ENCODE data around the gene PHAF1.

The PHAF1 gene

DNA sequence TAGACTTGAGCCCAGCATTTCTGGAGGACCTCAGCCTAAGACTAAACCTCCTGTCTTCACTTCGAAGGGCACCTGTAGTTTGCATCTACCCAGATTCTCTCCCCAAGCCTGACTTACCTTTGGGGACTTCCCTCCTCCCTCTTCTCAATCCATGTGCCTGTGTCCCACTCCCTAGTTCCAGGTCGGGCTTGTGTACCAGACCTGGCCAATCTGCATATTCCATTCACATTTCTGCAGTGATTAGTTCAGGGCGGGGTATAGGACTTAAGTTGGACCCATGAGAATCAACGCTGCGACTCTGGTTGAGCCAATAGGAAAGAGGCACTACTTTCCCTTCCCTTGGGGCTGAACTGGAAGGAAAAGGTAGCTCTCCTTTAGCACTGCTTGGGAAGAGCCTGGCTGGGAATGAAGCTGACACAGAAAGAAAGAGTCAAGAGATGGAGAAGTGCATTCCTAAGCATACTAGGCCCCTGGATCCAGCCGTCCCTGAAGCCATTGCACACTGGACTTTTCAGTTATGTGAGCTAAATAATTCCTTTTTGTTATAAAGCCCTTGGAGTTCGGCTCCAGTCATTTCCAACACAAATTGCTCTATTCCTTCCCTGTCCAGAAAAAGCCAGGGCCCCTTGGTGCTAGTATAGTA lies 47.5 kb downstream of the PHAF1 start:
- TF ChIP-seq, protein P1, sequence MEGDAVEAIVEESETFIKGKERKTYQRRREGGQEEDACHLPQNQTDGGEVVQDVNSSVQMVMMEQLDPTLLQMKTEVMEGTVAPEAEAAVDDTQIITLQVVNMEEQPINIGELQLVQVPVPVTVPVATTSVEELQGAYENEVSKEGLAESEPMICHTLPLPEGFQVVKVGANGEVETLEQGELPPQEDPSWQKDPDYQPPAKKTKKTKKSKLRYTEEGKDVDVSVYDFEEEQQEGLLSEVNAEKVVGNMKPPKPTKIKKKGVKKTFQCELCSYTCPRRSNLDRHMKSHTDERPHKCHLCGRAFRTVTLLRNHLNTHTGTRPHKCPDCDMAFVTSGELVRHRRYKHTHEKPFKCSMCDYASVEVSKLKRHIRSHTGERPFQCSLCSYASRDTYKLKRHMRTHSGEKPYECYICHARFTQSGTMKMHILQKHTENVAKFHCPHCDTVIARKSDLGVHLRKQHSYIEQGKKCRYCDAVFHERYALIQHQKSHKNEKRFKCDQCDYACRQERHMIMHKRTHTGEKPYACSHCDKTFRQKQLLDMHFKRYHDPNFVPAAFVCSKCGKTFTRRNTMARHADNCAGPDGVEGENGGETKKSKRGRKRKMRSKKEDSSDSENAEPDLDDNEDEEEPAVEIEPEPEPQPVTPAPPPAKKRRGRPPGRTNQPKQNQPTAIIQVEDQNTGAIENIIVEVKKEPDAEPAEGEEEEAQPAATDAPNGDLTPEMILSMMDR (IDR thresholded peaks at IDR 0.05; ENCODE audit: low read depth, low read length), result no peak
- no peak overlapping the region for H3K27ac ChIP-seq
- peaks cover 6% of the 10 kb centered on the region for H3K27me3 ChIP-seq (ENCODE audit: insufficient read depth, low read depth, severe bottlenecking)
- DNase-seq, result no peak
- H3K4me3 ChIP-seq (ENCODE audit: low read depth, low read length), result no peak overlapping the region
- H3K36me3 ChIP-seq, result no peaks in the 10 kb centered on the region
- H3K9me3 ChIP-seq (ENCODE audit: severe bottlenecking), result no peaks in the 10 kb centered on the region

DNA sequence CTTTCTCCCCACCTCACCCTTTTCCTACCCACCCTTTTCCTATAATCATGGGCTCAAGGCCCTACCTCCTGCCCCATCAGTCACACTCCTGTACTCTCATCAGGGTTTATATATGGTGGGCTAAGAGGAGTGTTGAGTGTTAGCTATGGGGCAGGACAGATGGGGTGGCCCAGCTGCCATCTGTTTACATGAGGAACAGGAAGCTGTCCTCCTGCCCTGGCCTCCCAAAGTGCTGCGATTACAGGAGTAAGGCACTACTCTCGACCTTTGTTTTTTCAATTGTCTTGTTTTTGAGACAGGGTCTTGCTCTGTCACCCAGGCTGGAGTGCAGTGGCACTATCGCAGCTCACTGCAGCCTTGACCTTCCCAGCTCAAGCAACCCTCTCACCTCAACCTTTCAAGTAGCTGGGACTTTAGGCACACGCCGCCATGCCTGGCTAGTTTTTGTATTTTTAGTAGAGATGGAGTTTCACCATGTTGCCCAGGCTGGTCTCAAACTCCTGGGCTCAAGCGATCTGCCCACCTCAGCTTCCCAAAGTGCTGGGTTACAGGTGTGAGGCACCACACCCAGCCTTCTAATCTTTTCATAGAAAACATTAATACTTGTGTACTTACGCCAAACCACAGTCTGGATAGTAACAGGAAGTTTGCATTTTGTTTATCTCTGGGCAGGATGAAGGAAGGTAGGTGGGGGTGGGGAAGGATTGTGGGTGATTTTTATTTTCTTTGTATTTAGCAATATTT lies 48.3 kb downstream of the PHAF1 start:
- Histone ChIP-seq H3K36me3 (no peaks in the 10 kb centered on the region), H3K9me3 (ENCODE audit: severe bottlenecking) (no peaks in the 10 kb centered on the region), H3K27me3 (ENCODE audit: insufficient read depth, low read depth, severe bottlenecking) (peaks cover 6% of the 10 kb centered on the region), H3K4me3 (ENCODE audit: low read depth, low read length) (no peak overlapping the region), H3K27ac (no peak overlapping the region)
- no peak for DNase-seq
- TF ChIP-seq, protein P1 (IDR thresholded peaks at IDR 0.05; ENCODE audit: low read depth, low read length), result no peak

DNA sequence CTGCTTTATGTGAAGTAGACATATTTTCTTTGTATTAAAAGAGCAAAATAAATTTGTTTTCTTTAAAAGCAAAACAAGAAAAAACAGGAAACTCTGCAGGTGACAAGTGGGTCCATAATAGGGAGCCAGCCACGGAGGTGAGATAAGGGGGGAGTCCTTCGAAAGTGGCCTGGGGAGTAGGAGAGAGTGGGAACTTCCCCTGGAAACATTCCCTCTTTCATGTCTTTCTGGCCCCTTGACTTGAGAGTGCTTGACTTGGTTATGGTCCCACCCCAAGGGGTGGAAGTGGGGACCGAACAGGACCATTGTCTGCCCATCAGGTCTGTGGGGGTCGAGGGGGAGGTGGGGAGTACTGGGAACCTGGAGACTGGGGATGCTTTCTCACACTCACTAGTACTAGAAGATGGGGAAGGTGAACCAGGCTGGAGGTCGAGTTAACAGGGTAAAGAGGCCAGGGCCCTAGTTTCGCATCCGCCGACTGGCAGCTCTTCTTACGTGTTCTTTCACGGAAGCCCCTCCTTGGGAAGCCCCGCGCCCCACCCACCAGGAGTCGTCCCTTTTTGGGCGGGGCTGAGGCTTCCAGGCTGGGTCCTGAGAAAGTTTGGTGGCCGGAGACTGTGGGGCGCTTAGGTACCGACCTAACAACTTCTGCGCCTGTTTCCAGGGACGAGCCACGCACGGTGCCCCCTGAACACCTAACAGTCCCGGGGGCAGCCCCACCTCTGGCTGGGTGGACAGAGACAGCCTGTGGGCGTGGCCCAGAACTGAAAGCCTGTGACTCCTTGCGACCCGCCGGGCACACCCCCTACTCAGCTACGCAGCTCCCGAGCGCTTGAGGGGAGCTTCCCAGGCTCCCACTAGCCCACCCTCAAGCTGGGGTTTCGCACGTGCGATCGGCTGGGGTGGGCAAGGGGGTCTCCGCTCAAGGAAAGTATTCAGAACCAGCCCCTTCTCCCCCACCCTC lies 49.2 kb downstream of the PHAF1 start:
- Histone ChIP-seq H3K4me3 (ENCODE audit: low read depth, low read length) (peak overlapping the region; percentile 80), H3K27me3 (ENCODE audit: insufficient read depth, low read depth, severe bottlenecking) (peaks cover 6% of the 10 kb centered on the region), H3K9me3 (ENCODE audit: severe bottlenecking) (no peaks in the 10 kb centered on the region), H3K36me3 (no peaks in the 10 kb centered on the region), H3K27ac (peak overlapping the region; percentile 68; the same call in 1 of the 2 replicates)
- TF ChIP-seq, protein P1 (IDR thresholded peaks at IDR 0.05; ENCODE audit: low read depth, low read length), result no peak
- DNase-seq, result no peak

DNA sequence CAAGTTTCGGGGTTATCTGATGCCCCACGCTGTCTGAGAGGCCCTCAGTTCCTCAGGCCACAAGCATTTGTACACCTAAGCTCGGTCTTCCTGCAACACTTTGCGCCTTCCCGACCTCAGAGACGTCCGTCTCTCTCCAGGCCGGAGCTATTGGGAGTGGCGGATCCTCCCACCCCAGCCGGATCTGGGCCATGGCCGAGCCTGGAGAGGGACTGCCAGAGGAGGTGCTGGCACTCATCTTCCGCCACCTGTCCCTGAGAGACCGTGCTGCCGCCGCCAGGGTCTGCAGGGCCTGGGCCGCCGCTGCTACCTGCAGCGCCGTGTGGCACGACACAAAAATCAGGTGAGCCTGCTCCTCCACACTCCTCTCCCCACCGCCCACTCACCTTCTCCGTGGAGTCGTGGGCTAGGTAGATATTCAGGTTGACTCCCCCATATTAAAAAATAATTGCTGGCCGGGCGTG lies 51.9 kb downstream of the PHAF1 start:
- Histone ChIP-seq H3K9me3 (ENCODE audit: severe bottlenecking) (no peaks in the 10 kb centered on the region), H3K4me3 (ENCODE audit: low read depth, low read length) (no peak overlapping the region), H3K27me3 (ENCODE audit: insufficient read depth, low read depth, severe bottlenecking) (no peaks in the 10 kb centered on the region), H3K36me3 (no peaks in the 10 kb centered on the region), H3K27ac (no peak overlapping the region)
- TF ChIP-seq, protein P1 (IDR thresholded peaks at IDR 0.05; ENCODE audit: low read depth, low read length), result no peak
- no peak for DNase-seq

DNA sequence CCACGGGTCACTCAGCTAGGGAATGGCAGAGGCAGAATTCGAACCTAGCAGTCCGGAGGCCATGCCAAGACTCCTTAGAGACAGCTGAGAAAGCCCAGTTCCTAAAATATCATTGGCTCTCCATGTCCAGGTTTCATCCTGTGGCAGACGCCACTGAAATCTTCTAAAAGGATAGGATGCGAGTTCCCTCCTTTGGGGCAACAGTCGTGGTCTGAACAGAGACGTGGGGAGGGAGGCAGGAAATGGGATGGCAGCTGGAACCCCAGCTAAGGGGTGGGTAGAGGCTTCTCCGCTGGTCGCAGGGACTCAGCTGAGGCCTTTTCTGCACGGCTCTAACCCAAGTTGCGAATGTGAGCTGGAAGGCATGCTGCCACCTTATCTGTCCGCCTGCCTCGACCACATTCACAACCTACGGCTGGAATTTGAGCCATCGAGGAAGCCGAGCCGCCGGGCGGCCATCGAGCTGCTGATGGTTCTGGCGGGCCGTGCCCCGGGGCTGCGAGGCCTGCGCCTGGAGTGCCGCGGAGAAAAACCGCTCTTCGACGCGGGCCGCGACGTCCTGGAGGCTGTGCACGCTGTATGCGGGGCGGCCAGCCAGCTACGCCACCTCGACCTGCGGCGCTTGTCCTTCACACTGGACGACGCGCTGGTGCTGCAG lies 52.9 kb downstream of the PHAF1 start:
- Histone ChIP-seq H3K9me3 (ENCODE audit: severe bottlenecking) (no peaks in the 10 kb centered on the region), H3K4me3 (ENCODE audit: low read depth, low read length) (no peak overlapping the region), H3K27me3 (ENCODE audit: insufficient read depth, low read depth, severe bottlenecking) (no peaks in the 10 kb centered on the region), H3K36me3 (no peaks in the 10 kb centered on the region), H3K27ac (peak overlapping the region; percentile 92)
- no peak for DNase-seq
- TF ChIP-seq, protein P1 (IDR thresholded peaks at IDR 0.05; ENCODE audit: low read depth, low read length), result no peak

All from WERI-Rb-1 (cell line).